Left renal pelvis (tissue), 4 donors: Measurements from ENCODE around the gene C1orf159. TPM values are rescaled to one million over a fixed set of nuclear protein-coding genes. Genes with fewer than 3 reads are reported as not detected.
"Not testable (repeated sequence)": the region's sequence is repeated elsewhere in the genome, so short reads cannot be mapped to it uniquely, and the experiment has no call there.

ENCODE experiments used
- DNase-seq, 4 donors: peaks; one replicate each; pipeline ENCODE4 v3.0.0-alpha.2; 2013; ENCODE audit warnings: low read depth in 4 of 4, low spot score in 3 of 4
- polyA plus RNA-seq, 4 donors: library from polyadenylated mRNA; unstranded; fragments of 120-200 nt; gene quantifications; one replicate each; pipeline ENCODE4 v1.2.1, GENCODE V29; 2013; ENCODE audit not compliant: insufficient read length in 4 of 4

C1orf159 gene
- polyA plus RNA-seq, 4 donors: 7.0 to 19.3 (median 7.2) TPM

DNA sequence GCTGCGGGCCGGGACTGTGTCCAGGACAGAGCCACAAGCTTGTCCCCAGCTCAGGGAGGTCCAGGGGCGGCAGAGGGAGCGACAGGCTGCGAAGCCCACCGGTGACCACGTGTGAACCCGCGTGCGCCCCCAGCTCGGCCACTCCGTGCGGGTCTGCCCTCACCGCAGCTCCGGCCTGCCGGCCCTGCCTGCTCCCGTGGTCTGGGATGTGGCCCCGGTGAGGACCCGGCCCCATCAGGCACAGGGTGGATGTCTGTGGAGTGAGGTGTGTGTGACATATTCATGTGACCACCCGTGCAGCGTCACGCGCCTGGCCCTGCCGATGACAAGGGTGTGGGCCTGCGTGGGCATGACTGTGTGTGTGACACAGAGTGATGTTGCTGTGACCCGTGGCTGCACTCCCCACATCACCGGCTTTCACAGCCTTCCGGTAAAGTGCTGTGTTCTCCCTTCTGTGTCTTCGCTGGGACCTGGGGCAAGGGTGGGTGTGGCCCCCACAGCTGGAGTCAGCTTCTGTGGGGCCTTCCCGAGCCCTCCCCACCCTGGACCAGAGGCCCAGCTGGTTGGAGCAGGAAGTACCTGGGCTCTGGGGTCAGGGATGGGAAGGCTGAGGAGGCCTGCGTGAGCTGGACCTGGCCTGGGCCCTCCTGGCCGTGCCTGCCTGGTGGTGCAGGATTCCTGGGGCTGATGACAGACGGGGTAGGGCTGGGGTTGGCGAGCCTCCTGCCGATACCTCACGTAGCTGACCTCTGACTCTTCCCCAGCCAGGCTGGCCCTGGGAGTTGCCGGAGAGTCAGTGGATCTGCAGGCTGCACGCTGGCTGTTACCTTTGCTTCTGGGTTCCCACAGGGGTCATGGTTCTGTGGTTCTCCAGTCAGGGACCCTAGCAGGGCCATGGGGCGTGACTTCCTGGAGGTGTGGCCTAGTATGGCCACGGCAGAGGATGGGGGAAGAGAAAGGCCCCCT is 45.9 kb downstream of the C1orf159 start:
- no peak for DNase-seq

DNA sequence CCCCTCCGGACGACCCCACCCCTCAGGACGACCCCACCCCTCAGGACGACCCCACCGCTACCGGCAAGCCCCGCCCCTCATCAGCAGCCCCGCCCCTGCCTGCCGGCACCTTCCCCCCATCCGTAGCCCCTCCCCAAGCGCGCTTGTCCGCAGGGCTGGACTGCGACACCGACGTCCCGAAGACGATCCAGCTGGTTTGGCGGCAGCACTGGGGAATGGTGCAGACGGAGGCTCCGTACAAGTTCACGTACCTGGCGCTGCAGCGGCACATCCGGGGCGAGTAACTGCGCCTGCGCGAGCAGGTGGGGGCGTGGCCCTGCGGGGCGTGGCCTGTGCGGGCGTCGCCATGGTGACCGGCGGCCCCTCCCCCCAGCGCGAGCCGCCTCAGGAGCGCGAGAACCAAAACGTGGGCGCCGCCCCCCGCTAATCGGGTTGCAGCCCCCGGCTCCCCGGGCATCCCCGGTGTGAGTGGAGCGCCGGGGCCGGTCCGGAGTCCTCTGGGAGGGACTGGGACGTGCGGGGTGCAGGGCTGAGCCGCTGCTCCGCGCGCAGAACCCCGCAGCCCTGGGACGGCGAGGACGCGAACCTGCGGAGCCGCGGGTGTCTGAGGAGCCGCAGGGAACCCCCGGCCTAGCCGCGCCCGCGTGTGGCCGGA is 46.7 kb downstream of the C1orf159 start:
- no peak for DNase-seq

DNA sequence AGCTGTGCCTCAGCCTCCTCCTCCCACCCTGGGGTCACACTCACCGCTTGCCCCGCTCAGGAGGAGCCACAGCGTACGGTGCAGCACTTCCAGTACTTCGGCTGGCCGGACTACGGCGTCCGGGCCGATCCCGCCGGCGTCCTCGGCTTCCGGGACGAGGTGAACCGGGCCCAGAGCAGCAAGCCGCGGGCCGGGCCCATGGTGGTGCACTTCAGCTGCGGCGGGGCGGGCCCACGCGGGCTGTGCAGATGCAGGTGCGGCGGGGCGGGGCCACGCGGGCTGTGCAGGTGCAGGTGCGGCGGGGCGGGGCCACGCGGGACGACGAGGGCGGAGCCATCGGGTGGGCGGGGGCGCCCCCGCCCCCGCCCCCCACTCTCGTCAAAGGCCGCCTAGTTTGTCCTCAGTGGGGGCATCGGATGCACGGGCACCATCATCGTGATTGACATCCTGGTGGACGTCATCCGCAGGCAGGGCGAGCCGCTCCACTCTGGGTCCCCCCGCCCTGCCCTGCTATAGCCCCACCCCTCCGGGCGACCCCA is 47.3 kb downstream of the C1orf159 start:
- DNase-seq: no peak

DNA sequence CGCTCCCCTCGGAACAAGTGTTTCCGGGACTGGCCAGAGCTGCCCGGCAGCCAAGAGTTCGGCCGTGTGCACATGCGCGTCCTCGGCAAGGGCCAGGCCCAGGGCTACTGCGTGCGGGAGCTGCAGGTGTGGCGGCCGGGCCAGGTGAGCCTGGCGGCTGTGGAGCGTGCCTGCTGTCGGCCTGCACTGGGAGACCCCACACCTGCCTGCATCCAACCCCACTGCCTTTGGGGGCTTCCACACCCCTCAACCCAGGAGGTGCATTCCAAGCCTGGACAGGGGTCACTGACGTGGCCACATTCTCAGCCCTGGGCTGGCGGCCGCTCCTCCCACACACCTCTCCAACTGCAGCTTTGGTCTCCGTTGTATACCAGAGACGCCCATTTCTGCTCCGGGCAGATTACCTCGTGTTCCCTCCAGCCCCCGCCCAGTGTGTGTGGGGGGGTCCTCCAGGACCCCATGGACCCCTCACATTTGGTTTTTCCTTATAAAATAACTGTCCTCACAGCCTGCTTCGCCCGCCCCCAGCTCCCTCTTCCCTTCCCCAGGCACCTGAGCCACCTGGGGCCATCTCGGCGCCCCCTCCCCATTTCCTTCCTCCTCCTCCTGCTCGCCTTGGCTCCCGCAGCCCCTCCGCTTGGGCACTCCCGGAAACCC is 47.9 kb downstream of the C1orf159 start:
- no peak for DNase-seq

DNA sequence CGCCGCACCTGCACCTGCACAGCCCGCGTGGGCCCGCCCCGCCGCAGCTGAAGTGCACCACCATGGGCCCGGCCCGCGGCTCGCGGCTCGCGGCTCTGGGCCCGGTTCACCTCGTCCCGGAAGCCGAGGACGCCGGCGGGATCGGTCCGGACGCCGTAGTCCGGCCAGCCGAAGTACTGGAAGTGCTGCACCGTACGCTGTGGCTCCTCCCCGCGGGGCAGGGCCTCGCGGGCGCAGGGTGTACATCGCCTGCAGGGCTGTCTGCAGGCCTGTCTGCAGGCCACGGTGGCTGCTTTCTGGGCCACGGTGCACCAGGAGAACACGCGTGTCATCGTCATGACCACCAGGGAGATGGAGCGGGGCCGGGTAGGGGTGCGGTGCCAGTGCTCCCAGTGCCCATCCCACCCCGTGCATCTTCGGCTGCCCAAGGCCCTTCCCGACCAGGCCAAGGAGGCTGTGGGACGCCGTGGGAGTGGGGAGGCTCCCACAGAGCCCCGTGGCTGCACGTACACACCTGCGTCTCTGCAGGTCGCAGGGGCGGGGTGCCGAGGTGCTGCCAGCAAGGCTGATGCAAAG is 48.5 kb downstream of the C1orf159 start:
- no peak for DNase-seq

DNA sequence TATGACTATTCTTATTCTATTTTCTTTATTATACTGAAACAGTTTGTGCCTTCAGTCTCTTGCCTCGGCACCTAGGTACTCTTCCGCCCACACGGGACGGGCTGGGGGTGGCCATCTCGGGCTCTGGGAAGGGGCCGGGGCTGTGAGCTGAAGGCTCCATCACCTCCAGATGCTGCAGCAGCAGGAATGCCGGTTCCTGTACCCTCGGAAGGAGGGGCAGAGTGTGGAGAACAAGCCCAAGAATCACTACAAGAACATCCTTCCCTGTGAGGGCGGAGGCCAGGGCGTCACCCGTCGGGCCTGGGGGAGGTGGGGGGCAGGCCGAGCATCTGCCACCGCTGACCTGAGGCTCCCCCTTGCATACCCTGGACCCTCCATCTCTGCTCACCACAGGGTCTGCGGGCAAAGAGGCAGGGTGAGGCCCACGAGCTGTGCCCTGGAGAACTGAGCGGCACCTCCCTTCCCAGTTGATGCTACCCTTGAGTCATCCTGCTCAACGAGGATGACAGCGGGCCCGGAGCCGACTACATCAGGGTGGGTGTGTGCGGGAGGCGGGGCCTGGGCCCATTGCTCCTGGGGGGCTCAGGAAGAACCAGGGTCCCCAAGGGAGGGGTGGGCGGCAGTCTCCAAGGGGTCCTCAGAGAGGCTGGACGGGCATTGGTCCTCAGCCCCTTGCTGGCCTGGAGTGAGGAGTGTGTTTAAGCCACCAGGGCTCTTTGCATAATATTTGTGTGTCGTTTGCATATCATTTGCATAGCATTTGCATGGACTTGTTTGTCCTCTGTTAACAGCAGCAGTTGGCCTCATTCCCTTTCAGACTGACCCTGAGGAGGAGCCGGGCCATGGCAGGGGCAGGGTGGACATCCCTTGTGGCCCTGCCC is 49.2 kb downstream of the C1orf159 start:
- no peak for DNase-seq

DNA sequence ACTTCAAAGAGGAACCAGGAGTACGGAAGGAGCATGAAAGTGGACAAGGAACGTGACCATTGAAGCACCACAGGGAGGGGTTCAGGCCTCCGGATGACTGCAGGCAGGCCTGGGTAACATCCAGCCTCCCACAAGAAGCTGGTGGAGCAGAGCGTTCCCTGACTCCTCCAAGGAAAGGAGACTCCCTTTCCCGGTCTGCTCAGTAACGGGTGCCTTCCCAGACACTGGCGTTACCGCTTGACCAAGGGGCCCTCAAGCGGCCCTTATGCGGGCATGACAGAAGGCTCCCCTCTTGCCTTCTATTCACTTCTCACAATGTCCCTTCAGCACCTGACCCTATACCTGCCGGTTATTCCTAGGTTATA is 50.0 kb downstream of the C1orf159 start:
- not testable (repeated sequence) for DNase-seq

DNA sequence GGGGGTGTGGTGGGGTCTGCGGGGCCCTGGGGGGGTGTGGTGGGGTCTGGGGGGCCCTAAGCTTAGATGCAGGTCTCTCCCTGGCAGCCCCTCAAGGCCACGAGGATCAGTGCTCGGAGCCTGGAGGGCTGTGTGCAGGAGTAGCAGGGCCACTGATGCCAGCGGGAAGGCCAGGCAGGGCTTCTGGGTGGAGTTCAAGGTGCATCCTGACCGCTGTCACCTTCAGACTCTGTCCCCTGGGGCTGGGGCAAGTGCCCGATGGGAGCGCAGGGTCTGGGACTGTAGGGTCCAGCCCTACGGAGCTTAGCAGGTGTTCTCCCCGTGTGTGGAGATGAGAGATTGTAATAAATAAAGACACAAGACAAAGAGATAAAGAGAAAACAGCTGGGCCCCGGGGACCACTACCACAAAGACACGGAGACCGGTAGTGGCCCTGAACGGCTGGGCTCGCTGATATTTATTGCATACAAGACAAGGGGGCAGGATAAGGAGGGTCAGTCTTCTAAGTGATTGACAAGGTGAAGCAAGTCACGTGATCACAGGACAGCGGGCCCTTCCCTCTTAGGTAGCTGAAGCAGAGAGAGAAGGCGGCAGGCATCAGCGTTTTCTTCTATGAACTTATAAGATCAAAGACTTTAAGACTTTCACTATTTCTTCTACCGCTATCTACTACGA is 50.5 kb downstream of the C1orf159 start:
- DNase-seq: no peak

DNA sequence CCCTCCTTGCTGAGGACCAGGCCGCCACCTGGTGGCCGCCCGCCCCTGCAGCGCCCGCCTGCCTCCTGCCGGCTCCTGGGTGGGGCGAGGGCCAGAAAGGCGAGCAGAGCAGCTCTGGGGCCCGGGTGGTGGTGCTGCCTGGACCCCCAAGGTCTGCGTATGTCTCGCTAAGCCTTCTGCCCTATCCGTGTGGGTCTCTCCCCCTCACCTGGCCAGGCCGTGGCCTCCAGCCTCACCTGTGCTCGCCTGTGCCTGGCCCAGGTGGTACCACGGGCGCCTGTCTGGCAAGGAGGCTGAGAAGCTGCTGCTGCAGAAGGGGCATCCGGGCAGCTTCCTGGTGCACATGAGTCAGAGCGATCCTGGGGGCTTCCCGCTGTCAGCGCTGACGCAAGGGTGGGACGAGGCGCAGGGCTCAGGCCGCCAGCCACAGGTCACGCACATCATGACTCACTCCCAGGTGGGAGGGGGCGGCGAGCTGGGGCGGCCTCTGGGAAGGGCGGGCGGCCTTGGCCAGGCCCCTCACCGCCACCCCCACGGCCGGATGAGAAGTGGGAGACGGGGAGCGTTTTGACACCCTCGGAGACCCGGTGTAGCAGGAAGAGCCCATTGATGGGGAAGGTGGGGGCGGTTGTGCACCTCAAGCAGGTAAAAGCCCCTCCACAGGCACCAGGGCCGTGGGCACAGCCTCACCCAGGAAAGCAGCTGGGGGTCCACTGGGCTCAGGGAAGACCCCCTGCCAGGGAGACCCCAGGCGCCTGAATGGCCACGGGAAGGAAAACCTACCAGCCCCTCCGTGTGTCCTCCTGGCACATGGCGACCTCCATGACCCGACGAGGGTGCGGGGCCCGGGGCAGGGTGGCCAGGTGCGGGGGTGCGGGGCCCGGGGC is 51.7 kb downstream of the C1orf159 start:
- DNase-seq: no peak

DNA sequence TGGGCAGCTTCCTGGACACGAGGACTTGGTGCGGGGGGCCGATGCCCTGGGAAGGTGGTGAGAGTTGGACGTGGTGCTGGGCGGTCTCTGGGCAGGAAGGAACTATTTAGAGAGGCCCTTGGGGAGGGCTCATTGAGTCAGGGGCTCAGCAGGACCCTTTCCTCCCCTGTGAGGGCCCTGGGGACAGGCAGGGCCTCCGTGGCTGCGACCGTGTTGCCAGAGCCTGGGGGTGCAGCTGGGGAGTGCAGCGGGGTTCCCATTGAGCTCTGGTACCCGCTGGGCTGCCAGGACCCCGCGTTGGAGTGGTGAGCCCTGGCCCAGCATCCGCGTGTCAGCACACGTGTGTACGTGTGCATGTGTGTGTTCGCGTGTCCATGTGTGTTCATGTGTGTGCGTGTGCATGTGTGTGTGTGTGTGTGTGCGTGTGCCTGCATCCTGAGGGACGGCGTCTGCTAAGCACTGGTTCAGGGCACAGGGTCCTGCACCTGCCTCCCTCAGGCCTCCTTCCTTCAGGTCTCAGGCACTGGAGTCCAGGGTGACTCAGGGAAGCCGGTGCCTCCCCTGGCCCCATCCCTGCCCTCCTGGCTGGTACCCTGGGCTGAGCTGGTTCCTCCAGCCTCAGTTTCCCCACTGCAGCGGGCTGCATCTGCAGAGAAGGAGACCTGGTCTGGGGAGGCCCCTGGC is 52.5 kb downstream of the C1orf159 start:
- DNase-seq: no peak

DNA sequence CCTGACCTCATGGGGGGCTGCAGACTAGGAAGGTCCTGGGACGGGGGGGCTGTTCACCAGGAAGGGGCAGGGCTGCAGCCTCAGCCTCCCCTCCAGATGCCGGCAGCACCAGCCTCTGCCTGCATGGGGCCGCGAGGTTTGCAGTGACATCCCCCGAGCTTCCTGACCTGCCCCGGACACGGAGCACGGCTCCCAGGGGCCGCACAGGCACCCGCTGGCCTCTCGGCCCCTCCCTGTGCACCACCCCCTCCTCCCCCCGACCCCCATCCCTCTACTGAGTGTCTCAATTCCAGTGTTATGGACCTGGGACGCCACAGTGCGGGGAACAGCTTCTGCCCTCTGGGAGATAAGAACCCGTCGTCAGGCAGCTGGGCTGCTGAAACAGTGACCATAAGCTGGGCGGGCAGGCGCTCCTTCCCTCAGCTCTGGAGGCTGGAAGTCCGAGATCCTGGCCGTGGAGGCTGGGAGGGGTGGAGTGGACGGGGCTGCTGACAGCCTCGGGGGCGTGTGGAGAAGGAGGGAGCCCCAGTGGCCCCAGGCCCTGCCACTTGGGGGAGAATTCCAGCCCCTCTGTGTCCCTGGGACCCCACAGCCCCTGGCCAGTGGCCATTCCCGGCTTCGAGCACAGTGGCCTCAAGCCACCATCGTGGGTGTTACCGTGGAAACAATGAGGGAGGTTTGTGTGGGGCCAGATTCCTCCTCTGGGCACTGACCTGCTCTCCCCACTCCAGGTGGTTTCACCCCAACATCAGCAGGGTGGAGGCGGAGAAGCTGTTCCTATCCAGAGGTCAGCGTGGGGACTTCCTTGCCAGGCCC is 53.3 kb downstream of the C1orf159 start:
- no peak for DNase-seq

DNA sequence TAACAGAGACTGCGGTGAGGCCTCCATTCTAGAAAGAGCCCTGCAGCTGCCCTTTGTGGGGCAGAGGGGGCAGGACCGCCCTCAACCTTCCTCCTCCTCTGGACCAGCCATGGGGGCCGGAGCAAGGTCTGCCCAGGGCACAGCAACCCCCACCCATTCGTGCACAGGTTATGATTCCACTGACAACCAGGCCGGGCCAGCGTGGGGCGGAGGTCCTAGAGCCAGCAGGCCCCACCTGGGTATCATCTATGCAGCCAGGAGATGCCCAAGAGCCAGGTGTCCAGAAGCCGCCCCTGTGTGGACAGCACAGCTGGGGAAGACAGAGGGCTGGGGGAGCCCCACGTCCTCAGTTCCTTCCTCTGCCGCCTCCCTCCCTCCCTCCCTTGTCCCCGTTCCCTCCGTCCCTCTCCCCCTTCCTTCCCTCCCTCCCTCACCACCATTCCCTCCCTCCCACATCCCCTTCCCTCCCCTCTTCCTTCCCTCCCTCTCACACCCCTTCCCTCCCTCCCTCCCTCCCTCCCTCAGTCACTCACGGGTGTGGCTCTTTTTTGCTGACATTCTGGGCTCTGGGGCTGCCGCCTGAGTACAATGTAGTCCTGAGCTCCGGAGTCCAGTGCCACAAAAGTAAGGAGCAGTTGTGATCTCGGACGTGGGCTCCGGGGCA is 54.1 kb downstream of the C1orf159 start:
- DNase-seq: no peak

DNA sequence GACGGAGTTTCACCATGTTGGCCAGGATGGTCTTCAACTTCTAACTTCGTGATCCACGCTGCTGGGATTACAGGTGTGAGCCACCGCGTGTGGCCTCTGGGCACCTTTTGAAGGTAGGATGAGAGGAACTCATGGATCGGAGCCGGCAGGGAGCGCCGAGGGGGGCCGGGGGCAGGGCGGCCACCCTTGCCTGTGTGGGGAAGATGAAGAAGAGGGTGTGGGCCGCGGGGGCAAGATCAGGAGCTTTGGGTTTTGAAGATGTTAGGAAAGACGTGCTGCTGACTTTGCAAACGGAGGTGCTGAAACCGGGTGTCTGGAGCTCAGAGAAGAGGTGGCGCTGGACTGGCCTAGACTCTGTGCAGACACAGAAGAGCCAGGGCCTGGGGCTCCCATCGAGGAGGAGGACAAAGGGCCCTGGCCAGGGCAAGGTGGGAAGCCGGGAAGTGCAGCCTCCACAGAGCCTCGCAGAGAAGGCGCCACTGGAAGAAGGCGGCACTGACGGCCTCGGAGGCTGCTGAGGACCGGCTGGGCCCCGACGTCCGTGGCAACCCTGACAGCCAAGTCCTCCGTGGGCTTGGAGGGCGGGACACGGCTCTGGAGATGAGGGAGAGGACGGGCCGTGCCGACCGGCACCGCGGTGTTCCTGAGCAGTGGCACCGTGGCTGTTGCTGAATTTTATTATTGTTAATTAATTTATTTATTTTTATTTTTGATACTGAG is 55.4 kb downstream of the C1orf159 start:
- no peak for DNase-seq

DNA sequence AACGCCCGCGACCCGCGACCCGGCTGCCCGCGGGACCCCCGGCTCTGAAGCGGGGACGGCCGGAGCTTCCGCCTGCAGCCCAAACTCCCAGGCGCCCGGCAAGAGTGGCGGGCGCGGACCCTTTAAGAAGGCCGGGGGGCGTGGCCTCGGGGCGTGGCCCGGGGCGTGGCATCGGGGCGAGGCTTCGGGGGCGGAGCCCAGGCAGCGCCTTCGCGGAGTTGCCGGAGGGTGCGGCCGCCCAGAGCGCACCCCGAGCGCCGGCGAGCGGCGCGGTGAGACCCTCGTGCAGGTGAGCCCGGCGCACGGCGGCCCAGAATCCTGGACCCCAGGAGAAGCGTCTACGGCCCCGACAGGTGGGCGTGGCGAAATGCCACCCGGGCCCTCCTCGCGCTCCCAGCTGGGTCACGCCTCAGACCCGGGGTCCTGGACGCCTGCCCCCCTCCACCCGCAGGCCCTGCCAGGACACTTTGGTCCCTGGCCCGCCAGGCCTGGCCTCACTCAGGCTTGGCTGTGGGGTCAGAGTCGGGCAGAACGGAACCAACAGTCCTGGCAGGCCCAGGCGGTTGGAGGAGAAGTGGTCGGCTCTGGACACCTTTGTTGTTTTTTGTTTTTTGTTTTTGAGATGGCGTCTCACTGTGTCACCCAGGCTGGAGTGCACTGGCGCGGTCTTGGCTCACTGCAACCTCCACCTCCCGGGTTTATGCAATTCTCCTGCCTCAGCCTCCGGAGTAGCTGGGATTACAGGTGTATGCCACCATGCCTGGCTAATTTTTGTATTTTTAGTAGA is 56.2 kb downstream of the C1orf159 start:
- DNase-seq: no peak

DNA sequence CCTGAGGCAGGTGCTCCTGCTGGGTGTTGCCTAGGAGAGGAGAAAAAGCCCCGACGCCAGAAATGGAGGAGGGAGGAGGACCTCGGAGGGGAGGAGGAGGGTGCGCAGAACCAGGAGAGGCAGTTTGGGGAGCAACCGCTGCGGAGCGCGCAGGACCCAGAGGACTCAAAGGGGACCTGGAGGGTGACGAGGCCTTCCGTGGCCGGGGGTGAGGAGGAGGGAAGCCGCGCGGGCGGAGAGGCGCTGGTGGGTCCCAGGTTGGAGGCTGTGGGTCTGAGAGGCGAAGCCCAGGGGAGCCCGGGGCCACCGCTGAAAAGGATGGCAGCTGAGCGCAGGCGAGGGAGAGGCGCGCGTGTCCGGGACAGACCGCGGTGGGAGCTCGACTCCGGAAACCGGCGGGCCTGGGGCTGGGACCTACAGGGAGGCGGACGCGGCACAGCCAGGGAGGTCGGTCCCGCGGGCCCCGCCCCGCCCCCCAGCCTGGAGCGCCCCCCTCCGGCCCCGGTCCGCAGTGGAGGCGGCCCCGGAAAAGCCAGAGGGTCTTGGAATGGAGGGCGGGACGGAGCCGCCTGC is 56.9 kb downstream of the C1orf159 start:
- no peak for DNase-seq
